Astrocyte (in vitro differentiated cells and primary cell): ENCODE measurements around the gene WFS1. TPM values are rescaled to one million over a fixed set of nuclear protein-coding genes. Genes with fewer than 3 reads are reported as not detected.

ENCODE experiments used
- DNase-seq: peaks from one replicate; pipeline ENCODE4 v3.0.0-alpha.2; 2010; ENCODE audit warnings: low read depth
- FAIRE-seq: peaks from 2 replicates; lab custom pipeline; 2011; peaks lifted over from hg19 to GRCh38; lab: Jason Lieb, UNC
- H2AFZ ChIP-seq: 2 replicates; pipeline ENCODE4 v1.6.0; 2012; ENCODE audit warnings: low read depth, low read length, inconsistent platforms
- H3K27ac ChIP-seq: 2 replicates; pipeline ENCODE4 v1.5.1; 2011; ENCODE audit warnings: low read depth, low read length, inconsistent platforms
- H3K27me3 ChIP-seq: 2 replicates; pipeline ENCODE4 v1.6.0; 2011; ENCODE audit warnings: low read length, inconsistent platforms; ENCODE audit not compliant: insufficient read depth
- H3K36me3 ChIP-seq: 2 replicates; pipeline ENCODE4 v1.5.1; 2011; ENCODE audit warnings: low read length, inconsistent platforms; ENCODE audit not compliant: insufficient read depth
- H3K4me1 ChIP-seq: 2 replicates; pipeline ENCODE4 v1.5.1; 2011; ENCODE audit warnings: low read length, inconsistent platforms; ENCODE audit not compliant: insufficient read depth
- H3K4me2 ChIP-seq: 2 replicates; pipeline ENCODE4 v1.6.0; 2012; ENCODE audit warnings: low read length, inconsistent platforms
- H3K4me3 ChIP-seq: 2 replicates; pipeline ENCODE4 v1.5.1; 2011; ENCODE audit warnings: low read depth, mild to moderate bottlenecking, low read length, inconsistent platforms; ENCODE audit not compliant: insufficient read depth
- H3K79me2 ChIP-seq: 2 replicates; pipeline ENCODE4 v1.6.0; 2012; ENCODE audit warnings: mild to moderate bottlenecking, low read length, inconsistent platforms; ENCODE audit not compliant: insufficient read depth
- H3K9ac ChIP-seq: 2 replicates; pipeline ENCODE4 v1.6.0; 2012; ENCODE audit warnings: mild to moderate bottlenecking, low read length, inconsistent platforms
- H3K9me3 ChIP-seq: 2 replicates; pipeline ENCODE4 v1.5.1; 2012; ENCODE audit warnings: low read depth, mild to moderate bottlenecking, low read length, inconsistent platforms; ENCODE audit not compliant: insufficient read depth
- H4K20me1 ChIP-seq: 2 replicates; pipeline ENCODE4 v1.6.0; 2012; ENCODE audit warnings: low read length, inconsistent platforms; ENCODE audit not compliant: insufficient read depth
- H3K27ac Mint-ChIP-seq: one replicate; pipeline ENCODE4 v1.8.0; 2021; ENCODE audit warnings: mild to moderate bottlenecking, mixed read lengths; ENCODE audit not compliant: unreplicated experiment
- H3K27me3 Mint-ChIP-seq: one replicate; pipeline ENCODE4 v1.8.0; 2021; ENCODE audit warnings: low read depth, mixed read lengths; ENCODE audit not compliant: unreplicated experiment
- H3K36me3 Mint-ChIP-seq: one replicate; pipeline ENCODE4 v1.8.0; 2021; ENCODE audit warnings: low read depth, mixed read lengths; ENCODE audit not compliant: unreplicated experiment
- H3K4me1 Mint-ChIP-seq: one replicate; pipeline ENCODE4 v1.8.0; 2021; ENCODE audit warnings: low read depth, mixed read lengths; ENCODE audit not compliant: unreplicated experiment
- H3K4me3 Mint-ChIP-seq: one replicate; pipeline ENCODE4 v1.8.0; 2021; ENCODE audit warnings: mild to moderate bottlenecking, moderate library complexity, mixed read lengths; ENCODE audit not compliant: unreplicated experiment
- H3K9me3 Mint-ChIP-seq: one replicate; pipeline ENCODE4 v1.8.0; 2021; ENCODE audit warnings: mild to moderate bottlenecking, mixed read lengths; ENCODE audit not compliant: unreplicated experiment
- EZH2 ChIP-seq: IDR thresholded peaks from 2 replicates; pipeline ENCODE4 v1.6.1; 2012; ENCODE audit warnings: mild to moderate bottlenecking, low read length, inconsistent platforms; ENCODE audit not compliant: insufficient read depth
- total RNA-seq: library from RNA; stranded (reverse); gene quantifications from 2 replicates; pipeline ENCODE4 v1.2.1, GENCODE V29; 2021
- TF ChIP-seq, protein P1 (sequence below): IDR thresholded peaks from 2 replicates; pipeline ENCODE4 v1.5.1; 2011; ENCODE audit warnings: low read depth, mild to moderate bottlenecking, inconsistent platforms, low read length, moderate library complexity; ENCODE audit not compliant: insufficient read depth

WFS1 gene
- total RNA-seq, 1 donor from 2014 or later: 39.0 TPM

GRCh38 chr4:6232836-6233785 lies 36.5 kb upstream of the WFS1 start:
- Histone ChIP-seq H3K4me2 (no peak overlapping the region), H3K79me2 (no peaks in the 10 kb centered on the region), H2AFZ (no peak overlapping the region), H4K20me1 (no peaks in the 10 kb centered on the region), H3K36me3 (no peaks in the 10 kb centered on the region), H3K4me3 (no peak overlapping the region), H3K9ac (no peak overlapping the region), H3K4me1 (no peaks in the 10 kb centered on the region), H3K9me3 (no peaks in the 10 kb centered on the region), H3K27ac (no peak overlapping the region), H3K27me3 (peaks cover 2% of the 10 kb centered on the region)
- no peaks in the 10 kb centered on the region for H3K9me3 Mint-ChIP-seq
- no peak overlapping the region for H3K4me3 Mint-ChIP-seq
- no peaks in the 10 kb centered on the region for H3K4me1 Mint-ChIP-seq
- H3K36me3 Mint-ChIP-seq: no peaks in the 10 kb centered on the region
- FAIRE-seq (no peak), DNase-seq (no peak)
- H3K27ac Mint-ChIP-seq: no peak overlapping the region
- peaks cover 27% of the 10 kb centered on the region for H3K27me3 Mint-ChIP-seq
- TF ChIP-seq, protein P1, sequence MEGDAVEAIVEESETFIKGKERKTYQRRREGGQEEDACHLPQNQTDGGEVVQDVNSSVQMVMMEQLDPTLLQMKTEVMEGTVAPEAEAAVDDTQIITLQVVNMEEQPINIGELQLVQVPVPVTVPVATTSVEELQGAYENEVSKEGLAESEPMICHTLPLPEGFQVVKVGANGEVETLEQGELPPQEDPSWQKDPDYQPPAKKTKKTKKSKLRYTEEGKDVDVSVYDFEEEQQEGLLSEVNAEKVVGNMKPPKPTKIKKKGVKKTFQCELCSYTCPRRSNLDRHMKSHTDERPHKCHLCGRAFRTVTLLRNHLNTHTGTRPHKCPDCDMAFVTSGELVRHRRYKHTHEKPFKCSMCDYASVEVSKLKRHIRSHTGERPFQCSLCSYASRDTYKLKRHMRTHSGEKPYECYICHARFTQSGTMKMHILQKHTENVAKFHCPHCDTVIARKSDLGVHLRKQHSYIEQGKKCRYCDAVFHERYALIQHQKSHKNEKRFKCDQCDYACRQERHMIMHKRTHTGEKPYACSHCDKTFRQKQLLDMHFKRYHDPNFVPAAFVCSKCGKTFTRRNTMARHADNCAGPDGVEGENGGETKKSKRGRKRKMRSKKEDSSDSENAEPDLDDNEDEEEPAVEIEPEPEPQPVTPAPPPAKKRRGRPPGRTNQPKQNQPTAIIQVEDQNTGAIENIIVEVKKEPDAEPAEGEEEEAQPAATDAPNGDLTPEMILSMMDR: no peak
- TF ChIP-seq EZH2: no peak

DNA sequence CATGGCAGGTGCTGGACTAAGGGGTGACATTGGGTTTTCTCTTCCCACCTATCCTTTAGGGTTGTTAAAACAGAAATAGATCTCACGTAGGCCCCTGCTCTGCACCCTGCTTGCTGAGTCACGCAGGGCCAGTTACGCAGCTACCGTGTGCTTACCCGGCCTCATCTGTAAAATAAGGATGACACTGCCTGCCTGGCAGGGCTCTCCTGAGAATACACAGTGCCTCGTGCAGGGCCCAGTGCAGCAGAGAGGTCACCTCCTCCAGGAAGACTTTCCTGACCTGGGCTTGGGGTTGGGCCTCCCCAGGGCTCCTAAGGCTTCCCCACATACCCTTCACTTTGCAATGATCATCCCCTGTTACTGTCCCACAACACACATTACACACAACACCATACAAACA lies 35.7 kb upstream of the WFS1 start:
- FAIRE-seq (no peak), DNase-seq (no peak)
- Histone ChIP-seq H3K27ac (no peak overlapping the region), H3K4me1 (no peaks in the 10 kb centered on the region), H4K20me1 (no peaks in the 10 kb centered on the region), H3K9ac (no peak overlapping the region), H3K27me3 (peaks cover 2% of the 10 kb centered on the region), H2AFZ (no peak overlapping the region), H3K79me2 (no peaks in the 10 kb centered on the region), H3K36me3 (no peaks in the 10 kb centered on the region), H3K4me2 (no peak overlapping the region), H3K4me3 (no peak overlapping the region), H3K9me3 (no peaks in the 10 kb centered on the region)
- Mint-ChIP-seq H3K27ac (no peak overlapping the region), H3K36me3 (no peaks in the 10 kb centered on the region), H3K4me1 (no peaks in the 10 kb centered on the region), H3K27me3 (peaks cover 19% of the 10 kb centered on the region), H3K4me3 (no peak overlapping the region), H3K9me3 (no peaks in the 10 kb centered on the region)
- no peak for TF ChIP-seq EZH2
- TF ChIP-seq, protein P1: no peak

- Histone ChIP-seq H3K4me2 (no peak overlapping the region), H3K9ac (no peak overlapping the region), H3K36me3 (no peaks in the 10 kb centered on the region), H3K4me1 (no peaks in the 10 kb centered on the region), H4K20me1 (no peaks in the 10 kb centered on the region), H3K27me3 (peaks cover 2% of the 10 kb centered on the region), H2AFZ (no peak overlapping the region), H3K79me2 (no peaks in the 10 kb centered on the region), H3K4me3 (no peak overlapping the region), H3K27ac (no peak overlapping the region), H3K9me3 (no peaks in the 10 kb centered on the region)
- Mint-ChIP-seq H3K27me3 (peaks cover 14% of the 10 kb centered on the region), H3K4me1 (no peaks in the 10 kb centered on the region), H3K27ac (no peak overlapping the region), H3K4me3 (no peak overlapping the region), H3K9me3 (no peaks in the 10 kb centered on the region), H3K36me3 (no peaks in the 10 kb centered on the region)
- DNase-seq (no peak), FAIRE-seq (no peak)
- TF ChIP-seq, protein P1: no peak
- no peak for TF ChIP-seq EZH2
Measured at GRCh38 chr4:6235012-6235411, 34.6 kb upstream of the WFS1 start.
